K562 (cell line): ENCODE results near the gene IMMP2L. TPM values are rescaled to one million over a fixed set of nuclear protein-coding genes. Genes with fewer than 3 reads are reported as not detected.

ENCODE experiments used
- ATAC-seq: fragments of 200-7000 bp; cut with Tn5 transposase; 3 replicates; pipeline ENCODE4 v1.9.1; 2020; ENCODE audit warnings: moderate library complexity
- BruUV-seq: library from RNA; stranded (reverse); fragments of 400-500 nt; replicated peaks from 2 replicates; lab custom pipeline; 2021; lab: Mats Ljungman, UMichigan
- CTCF ChIA-PET: fragments of 300-600 bp; formaldehyde crosslinking; extraction: SDS; loops from one replicate; lab custom pipeline; 2021; ENCODE audit warnings: low intra/inter-chr PET ratio; lab: Yijun Ruan, JAX
- POLR2A ChIA-PET: fragments of 300-600, 350-650 bp; sonication (Branson Sonifier 250); formaldehyde crosslinking; extraction: SDS; loops from one replicate; lab custom pipeline; 2021; ENCODE audit warnings: antibody characterized with exemption, inconsistent platforms; lab: Yijun Ruan, JAX
- DNase-seq, 4 experiments: peaks; one replicate each; pipeline versions ENCODE4 v3.0.0 to v3.0.0-alpha.2; 2011 to 2018; ENCODE audit warnings: low spot score in 3 of 4, mixed read lengths in 3 of 4; ENCODE audit errors: extremely low read depth in 1 of 4
- FAIRE-seq: peaks from 2 replicates; lab custom pipeline; 2011; peaks lifted over from hg19 to GRCh38; lab: Jason Lieb, UNC
- H2AFZ ChIP-seq: 2 replicates; pipeline ENCODE4 v1.6.0; 2011; ENCODE audit warnings: low read depth, low read length, control low read depth, inconsistent platforms
- H3K27ac ChIP-seq: fragments of 200-600 bp; 3 replicates; pipeline ENCODE4 v1.8.0; 2011; ENCODE audit warnings: low read depth, mild to moderate bottlenecking, control low read depth, inconsistent platforms, low read length, moderate library complexity, mixed read lengths; ENCODE audit errors: extremely low read depth
- H3K27me3 ChIP-seq, 2 experiments: fragments of 300-600 bp in 1 of 2; 2 replicates in 1 of 2; 3 replicates in 1 of 2; pipeline versions ENCODE4 v1.6.0 to v1.8.0; 2011; ENCODE audit warnings: inconsistent platforms in 2 of 2, low read length in 2 of 2, mild to moderate bottlenecking in 1 of 2, mixed read lengths in 1 of 2, moderate library complexity in 1 of 2; ENCODE audit not compliant: control insufficient read depth in 2 of 2, insufficient read depth in 2 of 2
- H3K36me3 ChIP-seq: fragments of 300-600 bp; 3 replicates; pipeline ENCODE4 v1.8.0; 2011; ENCODE audit warnings: mild to moderate bottlenecking, low read length, inconsistent platforms; ENCODE audit not compliant: control insufficient read depth, insufficient read depth
- H3K4me1 ChIP-seq, 2 experiments: fragments of 200-600 bp in 1 of 2; replicated peaks in 1 of 2; 2 replicates in 1 of 2; 3 replicates in 1 of 2; pipeline versions ENCODE4 v1.5.1 to v1.8.0; 2011; ENCODE audit warnings: inconsistent platforms in 2 of 2, low read length in 2 of 2, mild to moderate bottlenecking in 1 of 2, mixed read lengths in 1 of 2, moderate library complexity in 1 of 2; ENCODE audit not compliant: control insufficient read depth in 2 of 2, insufficient read depth in 2 of 2
- H3K4me2 ChIP-seq: 2 replicates; pipeline ENCODE4 v1.6.1; 2011; ENCODE audit warnings: low read length, control low read depth, inconsistent platforms, mixed read lengths; ENCODE audit not compliant: insufficient read depth
- H3K4me3 ChIP-seq: fragments of 200-600 bp; sonication (generic), shearing (Covaris generic); 2 replicates; pipeline ENCODE4 v1.5.1; 2016; ENCODE audit warnings: control low read depth, inconsistent platforms
- H3K79me2 ChIP-seq: fragments of 200-600 bp; 3 replicates; pipeline ENCODE4 v1.8.0; 2011; ENCODE audit warnings: low read length, inconsistent platforms; ENCODE audit not compliant: control insufficient read depth, insufficient read depth
- H3K9ac ChIP-seq, 2 experiments: 2 replicates each; pipeline versions ENCODE4 v1.6.0 to v1.6.1; 2011; ENCODE audit warnings: low read depth in 2 of 2, low read length in 2 of 2, control low read depth in 1 of 2, inconsistent platforms in 1 of 2, mild to moderate bottlenecking in 1 of 2, mixed read lengths in 1 of 2; ENCODE audit not compliant: insufficient read depth in 1 of 2
- H3K9me1 ChIP-seq: one replicate; pipeline ENCODE4 v1.6.0; 2011; ENCODE audit warnings: inconsistent platforms, mild to moderate bottlenecking, low read length, moderate library complexity; ENCODE audit not compliant: control insufficient read depth, insufficient read depth
- H3K9me3 ChIP-seq: replicated peaks from 2 replicates; pipeline ENCODE4 v1.5.1; 2011; ENCODE audit warnings: low read depth, low read length, inconsistent platforms; ENCODE audit not compliant: control insufficient read depth, insufficient read depth
- H4K20me1 ChIP-seq: replicated peaks from 2 replicates; pipeline ENCODE4 v1.6.1; 2011; ENCODE audit warnings: low read length, inconsistent platforms, mixed read lengths; ENCODE audit not compliant: control insufficient read depth, insufficient read depth
- BCL6 ChIP-seq: fragments of 250-450 bp; sonication (Bioruptor Pico); IDR thresholded peaks from 2 replicates; pipeline ENCODE4 v1.4.0; 2020
- GABPB1 ChIP-seq: sonication (generic); formaldehyde crosslinking; IDR thresholded peaks from 2 replicates; pipeline ENCODE4 v1.8.0; 2022; ENCODE audit warnings: mild to moderate bottlenecking, missing genetic modification reagents
- GTF2F1 ChIP-seq: IDR thresholded peaks from 2 replicates; pipeline ENCODE4 v1.6.1; 2011; ENCODE audit warnings: low read depth, low read length, improper control_type of control experiment
- HOXB6 ChIP-seq: fragments of 250-450 bp; sonication (Bioruptor Pico); IDR thresholded peaks from 2 replicates; pipeline ENCODE4 v1.5.1; 2022; ENCODE audit warnings: mild to moderate bottlenecking, borderline replicate concordance
- KLF10 ChIP-seq: fragments of 250-450 bp; sonication (Bioruptor Pico); IDR thresholded peaks from 2 replicates; pipeline ENCODE4 v1.6.1; 2021; ENCODE audit warnings: matching md5 sums
- MED1 ChIP-seq: sonication (generic); formaldehyde crosslinking; IDR thresholded peaks from 2 replicates; pipeline ENCODE4 v1.8.1; 2023; ENCODE audit warnings: missing genetic modification reagents, borderline replicate concordance
- NFIC ChIP-seq: fragments of 450-650 bp; IDR thresholded peaks from 2 replicates; pipeline ENCODE4 v1.6.1; 2017; ENCODE audit warnings: mild to moderate bottlenecking, inconsistent platforms
- POLR2G ChIP-seq: fragments of 200-400 bp; formaldehyde crosslinking; IDR thresholded peaks from 2 replicates; pipeline ENCODE4 v1.6.1; 2017; ENCODE audit warnings: low read depth, mild to moderate bottlenecking, antibody characterized with exemption, low read length, moderate library complexity
- SREBF1 ChIP-seq: fragments of 150-350 bp; IDR thresholded peaks from 2 replicates; pipeline ENCODE4 v1.6.1; 2014; ENCODE audit warnings: antibody characterized with exemption, low read depth, low read length, borderline replicate concordance
- SRSF1 ChIP-seq: fragments of 200-400 bp; formaldehyde crosslinking; IDR thresholded peaks from 2 replicates; pipeline ENCODE4 v1.6.1; 2017; ENCODE audit warnings: mild to moderate bottlenecking, low read depth, low read length, moderate library complexity
- TAF1 ChIP-seq: IDR thresholded peaks from 2 replicates; pipeline ENCODE4 v1.6.1; 2011; ENCODE audit warnings: mild to moderate bottlenecking, low read length, moderate library complexity; ENCODE audit not compliant: insufficient read depth, control insufficient read depth, severe bottlenecking; ENCODE audit errors: extremely low read depth
- ZC3H4 ChIP-seq: sonication (generic); formaldehyde crosslinking; IDR thresholded peaks from 2 replicates; pipeline ENCODE4 v1.9.0; 2021; ENCODE audit warnings: missing genetic modification reagents, borderline replicate concordance
- ZNF12 ChIP-seq: sonication (generic); formaldehyde crosslinking; IDR thresholded peaks from 2 replicates; pipeline ENCODE4 v1.4.0; 2020; ENCODE audit warnings: mild to moderate bottlenecking, missing genetic modification reagents
- WGBS: fragments of 100-300 bp; shearing (Covaris generic); methylation state at CpG from one replicate; pipeline ENCODE4 v1.1.6; 2016; ENCODE audit warnings: low coverage, mixed read lengths; ENCODE audit not compliant: insufficient coverage; ENCODE audit errors: missing lambda C conversion rate; 5-methylcytosine and 5-hydroxymethylcytosine counted together
- in situ Hi-C: fragments of 300-500 bp; cut with MboI; formaldehyde crosslinking; loops from 4 replicates; pipeline ENCODE4 v1.15.0; 2018; ENCODE audit warnings: inconsistent platforms, mixed read lengths
- intact Hi-C: fragments of 100-400 bp; cut with micrococcal nuclease; formaldehyde crosslinking; loops from 2 replicates; pipeline ENCODE4 v1.14.2; 2022
- polyA plus RNA-seq, 8 experiments: library from polyadenylated mRNA; depleted of rRNA in 4 of 8; stranded (reverse) in 5 of 8; unstranded in 3 of 8; fragments of >200 nt; fragmentation: Nextera tagmentation in 2 of 8; fragmentation: Illumina TruSeq in 1 of 8; extraction: Ambion mirVana in 2 of 8; extraction: Trizol in 1 of 8; gene quantifications; 2 replicates each; pipeline versions ENCODE4 v1.2.1 to v1.2.3, GENCODE V29; 2011 to 2014; ENCODE audit warnings: inconsistent platforms in 1 of 8, missing spikeins in 1 of 8
- total RNA-seq, 7 experiments: library from RNA; depleted of rRNA in 6 of 7; stranded (reverse); fragments of >200 nt in 6 of 7; fragmentation: Illumina TruSeq in 2 of 7; extraction: Trizol in 2 of 7; gene quantifications; 2 replicates each; pipeline versions ENCODE4 v1.2.1 to v1.2.3, GENCODE V29; 2011 to 2021; ENCODE audit warnings: low replicate concordance in 1 of 7
- TF ChIP-seq, protein P1 (sequence below): sonication (generic); formaldehyde crosslinking; IDR thresholded peaks from 2 replicates; pipeline ENCODE4 v1.9.0; 2022; ENCODE audit warnings: mild to moderate bottlenecking, missing genetic modification reagents
- TF ChIP-seq, protein P2 (sequence below): sonication (generic); formaldehyde crosslinking; IDR thresholded peaks from 2 replicates; pipeline ENCODE4 v1.9.0; 2022; ENCODE audit warnings: mild to moderate bottlenecking, missing genetic modification reagents
- TF ChIP-seq, protein P3 (sequence below): fragments of 200-800 bp; sonication (Bioruptor generic); IDR thresholded peaks from 2 replicates; pipeline ENCODE4 v1.6.1; 2017; ENCODE audit warnings: missing genetic modification characterization, missing compliant biosample characterization
- TF ChIP-seq, protein P4 (sequence below): fragments of 250-450 bp; sonication (Bioruptor Pico); IDR thresholded peaks from 2 replicates; pipeline ENCODE4 v1.4.0; 2020; ENCODE audit warnings: mild to moderate bottlenecking, moderate library complexity

Gene IMMP2L
- total and polyA plus RNA-seq, 9 of the 15 experiments (the other 6 are each of a cell fraction or from before 2014, with no cell fraction given) = 29.7 to 116 (median 53.0) TPM

DNA sequence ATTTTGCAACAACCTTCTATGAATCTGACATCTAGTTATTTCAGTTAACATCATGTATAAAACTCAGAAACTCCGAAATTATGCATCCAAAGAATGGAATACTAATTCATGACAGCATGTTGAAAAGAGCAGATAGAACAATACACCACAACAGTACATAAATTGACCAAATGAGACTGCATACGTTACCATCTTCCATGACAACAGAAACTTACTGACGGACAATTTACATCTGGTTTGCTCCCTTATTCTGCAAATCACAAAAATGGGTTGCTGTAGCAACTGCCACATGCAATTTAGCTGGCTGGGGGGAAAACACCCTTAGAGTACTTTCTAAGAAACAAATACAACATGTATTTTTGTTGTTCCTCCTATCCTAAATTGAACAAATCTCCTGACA lies 457.0 kb downstream of the IMMP2L start:
- no peaks in the 10 kb centered on the region for H3K27me3 ChIP-seq
- H4K20me1 ChIP-seq = no peaks in the 10 kb centered on the region
- no peak overlapping the region for H3K4me3 ChIP-seq
- no peaks in the 10 kb centered on the region for H3K36me3 ChIP-seq
- BruUV-seq = no TSS peak
- H3K9ac ChIP-seq = no peak overlapping the region
- H3K4me2 ChIP-seq = no peak overlapping the region
- H3K9me3 ChIP-seq = no peaks in the 10 kb centered on the region
- no peak for ATAC-seq
- intact Hi-C loops = no loop called here
- H3K79me2 ChIP-seq = no peaks in the 10 kb centered on the region
- H3K9me1 ChIP-seq = no peaks in the 10 kb centered on the region
- WGBS = 54% methylated on average over 3 of the region's 3 CpGs
- no peak overlapping the region for H3K27ac ChIP-seq
- no peaks in the 10 kb centered on the region for H3K4me1 ChIP-seq
- FAIRE-seq = no peak
- no peak overlapping the region for H2AFZ ChIP-seq
- DNase-seq = no peak
- in situ Hi-C loops = no loop called here
- POLR2A ChIA-PET = no interaction called here
- CTCF ChIA-PET = no interaction called here
- TF ChIP-seq SREBF1 = no peak
- no peak for TF ChIP-seq SRSF1
- TF ChIP-seq, protein P1, sequence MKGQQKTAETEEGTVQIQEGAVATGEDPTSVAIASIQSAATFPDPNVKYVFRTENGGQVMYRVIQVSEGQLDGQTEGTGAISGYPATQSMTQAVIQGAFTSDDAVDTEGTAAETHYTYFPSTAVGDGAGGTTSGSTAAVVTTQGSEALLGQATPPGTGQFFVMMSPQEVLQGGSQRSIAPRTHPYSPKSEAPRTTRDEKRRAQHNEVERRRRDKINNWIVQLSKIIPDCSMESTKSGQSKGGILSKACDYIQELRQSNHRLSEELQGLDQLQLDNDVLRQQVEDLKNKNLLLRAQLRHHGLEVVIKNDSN = no peak
- no peak for TF ChIP-seq HOXB6
- TF ChIP-seq BCL6 (CRISPR knock-in tag) = no peak
- no peak for TF ChIP-seq NFIC
- TF ChIP-seq, protein P2, sequence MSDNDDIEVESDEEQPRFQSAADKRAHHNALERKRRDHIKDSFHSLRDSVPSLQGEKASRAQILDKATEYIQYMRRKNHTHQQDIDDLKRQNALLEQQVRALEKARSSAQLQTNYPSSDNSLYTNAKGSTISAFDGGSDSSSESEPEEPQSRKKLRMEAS = no peak
- TF ChIP-seq ZC3H4 (CRISPR knock-in tag) = no peak
- no peak for TF ChIP-seq POLR2G
- no peak for TF ChIP-seq TAF1
- TF ChIP-seq, protein P3, sequence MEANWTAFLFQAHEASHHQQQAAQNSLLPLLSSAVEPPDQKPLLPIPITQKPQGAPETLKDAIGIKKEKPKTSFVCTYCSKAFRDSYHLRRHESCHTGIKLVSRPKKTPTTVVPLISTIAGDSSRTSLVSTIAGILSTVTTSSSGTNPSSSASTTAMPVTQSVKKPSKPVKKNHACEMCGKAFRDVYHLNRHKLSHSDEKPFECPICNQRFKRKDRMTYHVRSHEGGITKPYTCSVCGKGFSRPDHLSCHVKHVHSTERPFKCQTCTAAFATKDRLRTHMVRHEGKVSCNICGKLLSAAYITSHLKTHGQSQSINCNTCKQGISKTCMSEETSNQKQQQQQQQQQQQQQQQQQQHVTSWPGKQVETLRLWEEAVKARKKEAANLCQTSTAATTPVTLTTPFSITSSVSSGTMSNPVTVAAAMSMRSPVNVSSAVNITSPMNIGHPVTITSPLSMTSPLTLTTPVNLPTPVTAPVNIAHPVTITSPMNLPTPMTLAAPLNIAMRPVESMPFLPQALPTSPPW = no peak
- no peak for TF ChIP-seq MED1
- TF ChIP-seq KLF10 (CRISPR knock-in tag) = no peak
- TF ChIP-seq, protein P4, sequence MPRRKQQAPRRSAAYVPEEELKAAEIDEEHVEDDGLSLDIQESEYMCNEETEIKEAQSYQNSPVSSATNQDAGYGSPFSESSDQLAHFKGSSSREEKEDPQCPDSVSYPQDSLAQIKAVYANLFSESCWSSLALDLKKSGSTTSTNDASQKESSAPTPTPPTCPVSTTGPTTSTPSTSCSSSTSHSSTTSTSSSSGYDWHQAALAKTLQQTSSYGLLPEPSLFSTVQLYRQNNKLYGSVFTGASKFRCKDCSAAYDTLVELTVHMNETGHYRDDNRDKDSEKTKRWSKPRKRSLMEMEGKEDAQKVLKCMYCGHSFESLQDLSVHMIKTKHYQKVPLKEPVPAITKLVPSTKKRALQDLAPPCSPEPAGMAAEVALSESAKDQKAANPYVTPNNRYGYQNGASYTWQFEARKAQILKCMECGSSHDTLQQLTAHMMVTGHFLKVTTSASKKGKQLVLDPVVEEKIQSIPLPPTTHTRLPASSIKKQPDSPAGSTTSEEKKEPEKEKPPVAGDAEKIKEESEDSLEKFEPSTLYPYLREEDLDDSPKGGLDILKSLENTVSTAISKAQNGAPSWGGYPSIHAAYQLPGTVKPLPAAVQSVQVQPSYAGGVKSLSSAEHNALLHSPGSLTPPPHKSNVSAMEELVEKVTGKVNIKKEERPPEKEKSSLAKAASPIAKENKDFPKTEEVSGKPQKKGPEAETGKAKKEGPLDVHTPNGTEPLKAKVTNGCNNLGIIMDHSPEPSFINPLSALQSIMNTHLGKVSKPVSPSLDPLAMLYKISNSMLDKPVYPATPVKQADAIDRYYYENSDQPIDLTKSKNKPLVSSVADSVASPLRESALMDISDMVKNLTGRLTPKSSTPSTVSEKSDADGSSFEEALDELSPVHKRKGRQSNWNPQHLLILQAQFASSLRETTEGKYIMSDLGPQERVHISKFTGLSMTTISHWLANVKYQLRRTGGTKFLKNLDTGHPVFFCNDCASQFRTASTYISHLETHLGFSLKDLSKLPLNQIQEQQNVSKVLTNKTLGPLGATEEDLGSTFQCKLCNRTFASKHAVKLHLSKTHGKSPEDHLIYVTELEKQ = no peak
- TF ChIP-seq ZNF12 = no peak
- no peak for TF ChIP-seq GABPB1 (CRISPR knock-in tag)
- TF ChIP-seq GTF2F1 = no peak
